Lower lobe of right lung (tissue), 2 donors: Measurements from ENCODE around the gene PHACTR1. TPM values are rescaled to one million over a fixed set of nuclear protein-coding genes. Genes with fewer than 3 reads are reported as not detected.

ENCODE experiments used
- ATAC-seq, 2 donors: fragments of 200-7000 bp; cut with Tn5 transposase; one replicate each; pipeline ENCODE4 v1.9.1; 2020 to 2022; ENCODE audit warnings: mild to moderate bottlenecking in 2 of 2, moderate library complexity in 2 of 2
- DNase-seq: peaks from one replicate; pipeline ENCODE4 v3.0.0-alpha.2; 2020
- H3K27ac ChIP-seq: fragments of 200-600 bp; one replicate; pipeline ENCODE4 v1.8.0; 2022
- H3K27me3 ChIP-seq: fragments of 200-600 bp; one replicate; pipeline ENCODE4 v1.8.0; 2022; ENCODE audit warnings: low read depth
- H3K36me3 ChIP-seq: fragments of 200-600 bp; one replicate; pipeline ENCODE4 v1.8.0; 2022; ENCODE audit warnings: mild to moderate bottlenecking
- H3K4me1 ChIP-seq: fragments of 200-600 bp; one replicate; pipeline ENCODE4 v1.8.0; 2022
- H3K4me3 ChIP-seq: fragments of 200-600 bp; one replicate; pipeline ENCODE4 v1.8.0; 2022; ENCODE audit warnings: mild to moderate bottlenecking
- H3K9me3 ChIP-seq: fragments of 200-600 bp; one replicate; pipeline ENCODE4 v1.8.0; 2022
- intact Hi-C: fragments of 100-400 bp; cut with DNase I; formaldehyde crosslinking; loops from one replicate; pipeline ENCODE4 v1.11.0; 2022
- total RNA-seq: library from RNA; stranded (reverse); fragmentation: NEBNext Ultra II Directional; extraction: Animal tissue kit (Norgen Biotek cat#: 25700); gene quantifications from one replicate; pipeline ENCODE4 v1.2.1, GENCODE V29; 2021
- TF ChIP-seq, protein P1 (sequence below): fragments of 200-600 bp; IDR thresholded peaks from one replicate; pipeline ENCODE4 v1.8.0; 2022; ENCODE audit warnings: antibody characterized with exemption, mild to moderate bottlenecking
- donor health status: DM: no; HTN: yes; CAD: no; lungs with severe emphysema.

PHACTR1 gene
- total RNA-seq, 1 donor from 2014 or later, result 91.0 TPM

DNA sequence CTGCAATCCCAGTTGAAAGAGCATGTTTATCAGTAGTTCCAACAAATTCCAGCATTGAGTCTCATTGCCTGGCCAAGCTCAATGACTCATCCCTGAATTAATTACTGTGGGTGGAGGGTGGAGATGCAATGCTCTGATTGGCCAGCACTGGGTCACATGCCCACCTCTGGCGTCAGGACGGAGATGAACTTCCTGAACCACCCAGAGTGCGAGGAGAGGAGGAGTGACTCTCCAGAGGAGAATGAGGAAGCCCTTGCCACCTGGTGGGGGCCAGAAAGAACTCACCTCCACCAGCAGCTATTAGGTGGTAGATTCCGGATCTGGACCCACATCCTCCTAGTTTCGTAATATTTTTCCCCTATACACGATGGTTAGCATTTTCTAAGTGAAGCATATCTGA is 327.8 kb downstream of the PHACTR1 start:
- Histone ChIP-seq H3K4me3 (no peak overlapping the region), H3K27ac (no peak overlapping the region), H3K9me3 (no peaks in the 10 kb centered on the region), H3K36me3 (no peaks in the 10 kb centered on the region), H3K27me3 (no peaks in the 10 kb centered on the region), H3K4me1 (peaks cover 5% of the 10 kb centered on the region)
- TF ChIP-seq, protein P1, sequence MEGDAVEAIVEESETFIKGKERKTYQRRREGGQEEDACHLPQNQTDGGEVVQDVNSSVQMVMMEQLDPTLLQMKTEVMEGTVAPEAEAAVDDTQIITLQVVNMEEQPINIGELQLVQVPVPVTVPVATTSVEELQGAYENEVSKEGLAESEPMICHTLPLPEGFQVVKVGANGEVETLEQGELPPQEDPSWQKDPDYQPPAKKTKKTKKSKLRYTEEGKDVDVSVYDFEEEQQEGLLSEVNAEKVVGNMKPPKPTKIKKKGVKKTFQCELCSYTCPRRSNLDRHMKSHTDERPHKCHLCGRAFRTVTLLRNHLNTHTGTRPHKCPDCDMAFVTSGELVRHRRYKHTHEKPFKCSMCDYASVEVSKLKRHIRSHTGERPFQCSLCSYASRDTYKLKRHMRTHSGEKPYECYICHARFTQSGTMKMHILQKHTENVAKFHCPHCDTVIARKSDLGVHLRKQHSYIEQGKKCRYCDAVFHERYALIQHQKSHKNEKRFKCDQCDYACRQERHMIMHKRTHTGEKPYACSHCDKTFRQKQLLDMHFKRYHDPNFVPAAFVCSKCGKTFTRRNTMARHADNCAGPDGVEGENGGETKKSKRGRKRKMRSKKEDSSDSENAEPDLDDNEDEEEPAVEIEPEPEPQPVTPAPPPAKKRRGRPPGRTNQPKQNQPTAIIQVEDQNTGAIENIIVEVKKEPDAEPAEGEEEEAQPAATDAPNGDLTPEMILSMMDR, result no peak
- DNase-seq, result no peak
- peak; percentile 19 to 39 for ATAC-seq
- intact Hi-C loops, result no loop called here

DNA sequence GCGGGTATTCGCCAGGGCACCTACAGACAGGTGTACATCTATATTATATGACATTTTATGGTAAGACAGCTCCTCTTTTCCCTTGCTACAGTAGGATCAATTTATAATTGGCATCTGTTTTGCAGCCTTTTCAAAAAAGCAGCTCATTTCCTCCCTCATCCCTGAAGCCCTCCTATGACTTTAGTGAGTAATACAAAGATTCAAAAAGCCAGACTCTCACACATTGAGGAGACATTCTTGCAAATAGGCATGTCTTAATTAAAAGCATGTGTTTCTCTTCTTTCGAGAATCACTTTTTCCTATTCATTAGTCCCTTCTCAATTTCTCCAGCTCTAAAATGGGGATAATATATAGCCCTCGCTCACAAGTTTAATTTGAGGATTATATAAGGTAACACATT is 328.3 kb downstream of the PHACTR1 start:
- Histone ChIP-seq H3K36me3 (no peaks in the 10 kb centered on the region), H3K9me3 (no peaks in the 10 kb centered on the region), H3K4me3 (no peak overlapping the region), H3K27me3 (no peaks in the 10 kb centered on the region), H3K27ac (no peak overlapping the region), H3K4me1 (peaks cover under 1% of the 10 kb centered on the region)
- intact Hi-C loops, result no loop called here
- no peak for ATAC-seq
- DNase-seq, result no peak
- TF ChIP-seq, protein P1, result no peak

DNA sequence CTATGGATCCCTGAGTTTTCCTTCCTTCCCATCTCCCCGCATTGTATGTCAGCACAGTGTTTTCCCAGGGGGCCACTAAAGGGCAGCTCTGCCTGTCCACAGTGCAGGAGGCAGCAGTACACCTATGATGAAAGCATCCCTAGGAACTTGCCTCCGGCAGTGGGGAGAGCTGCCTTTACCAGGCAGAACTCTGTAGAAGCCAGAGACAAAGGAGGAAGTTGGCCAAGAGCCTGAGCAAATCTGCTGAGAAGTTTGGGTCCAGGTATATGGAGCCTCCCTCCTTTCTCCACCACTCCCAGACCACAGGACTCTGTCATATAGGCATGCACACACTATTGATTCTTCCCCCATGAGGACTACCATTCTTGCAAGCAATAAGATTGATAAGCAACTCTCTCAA is 329.1 kb downstream of the PHACTR1 start:
- DNase-seq (no peak), ATAC-seq (peak in 1 of 2 donors; percentile 11)
- no peaks in the 10 kb centered on the region for H3K4me1 ChIP-seq
- H3K27me3 ChIP-seq, result no peaks in the 10 kb centered on the region
- H3K36me3 ChIP-seq, result no peaks in the 10 kb centered on the region
- intact Hi-C loops, result no loop called here
- no peak overlapping the region for H3K27ac ChIP-seq
- no peaks in the 10 kb centered on the region for H3K9me3 ChIP-seq
- TF ChIP-seq, protein P1, result no peak
- H3K4me3 ChIP-seq, result no peak overlapping the region

DNA sequence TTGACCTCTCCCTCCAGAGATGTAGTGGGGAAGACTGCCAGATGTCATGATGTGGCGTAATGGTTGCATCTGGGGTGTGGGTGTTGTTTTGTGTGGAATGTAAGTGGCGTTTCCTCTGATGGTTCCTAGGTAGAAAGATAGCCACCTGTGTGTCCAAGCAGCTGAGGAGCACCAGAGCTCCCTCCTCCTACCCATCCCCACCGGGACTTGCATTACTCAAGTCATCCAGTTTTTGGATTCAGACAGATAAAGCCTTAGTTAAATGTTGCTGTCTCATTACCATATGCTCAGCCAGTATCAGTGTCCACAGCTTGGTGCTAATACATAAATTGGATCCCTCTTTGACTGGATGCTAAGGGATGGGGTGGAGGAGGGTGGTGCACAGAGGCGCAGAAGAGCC is 329.5 kb downstream of the PHACTR1 start:
- H3K27ac ChIP-seq, result no peak overlapping the region
- no peak for DNase-seq
- H3K4me1 ChIP-seq, result no peaks in the 10 kb centered on the region
- H3K36me3 ChIP-seq, result no peaks in the 10 kb centered on the region
- H3K27me3 ChIP-seq, result no peaks in the 10 kb centered on the region
- intact Hi-C loops, result no loop called here
- H3K9me3 ChIP-seq, result no peaks in the 10 kb centered on the region
- TF ChIP-seq, protein P1, result no peak
- no peak for ATAC-seq
- H3K4me3 ChIP-seq, result no peak overlapping the region

DNA sequence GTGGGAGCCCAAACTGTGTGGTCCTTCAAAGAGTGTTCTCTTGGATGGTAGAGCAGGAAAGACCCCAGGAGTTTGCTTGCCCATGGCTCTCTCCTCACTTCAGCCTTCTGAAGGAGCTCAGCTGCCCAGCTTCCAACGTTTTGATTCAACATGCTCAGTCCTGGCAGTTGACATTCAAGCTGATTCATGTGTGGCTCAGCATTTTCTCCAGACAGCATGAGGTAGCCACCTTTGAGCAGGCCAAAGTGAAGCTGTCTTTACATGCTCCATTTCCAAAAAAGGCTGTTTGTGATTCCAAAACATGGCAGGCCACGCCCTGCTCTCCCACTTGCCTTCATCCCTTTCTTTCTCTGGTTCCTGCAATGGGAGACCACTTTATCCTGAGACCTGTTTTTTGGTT is 331.5 kb downstream of the PHACTR1 start:
- TF ChIP-seq, protein P1, result no peak
- no peak overlapping the region for H3K4me3 ChIP-seq
- intact Hi-C loops, result no loop called here
- H3K36me3 ChIP-seq, result no peaks in the 10 kb centered on the region
- DNase-seq, result no peak
- ATAC-seq, result peak in 1 of 2 donors; percentile 18
- no peaks in the 10 kb centered on the region for H3K27me3 ChIP-seq
- no peaks in the 10 kb centered on the region for H3K4me1 ChIP-seq
- H3K27ac ChIP-seq, result no peak overlapping the region
- H3K9me3 ChIP-seq, result no peaks in the 10 kb centered on the region
